ENCODE data around the gene ICAM1. TPM values are rescaled to one million over a fixed set of nuclear protein-coding genes. Genes with fewer than 3 reads are reported as not detected.

Gene ICAM1
- polyA plus RNA-seq, 1 of the 3 experiments (the other 2 are of a cell fraction), result 14.5 TPM

DNA sequence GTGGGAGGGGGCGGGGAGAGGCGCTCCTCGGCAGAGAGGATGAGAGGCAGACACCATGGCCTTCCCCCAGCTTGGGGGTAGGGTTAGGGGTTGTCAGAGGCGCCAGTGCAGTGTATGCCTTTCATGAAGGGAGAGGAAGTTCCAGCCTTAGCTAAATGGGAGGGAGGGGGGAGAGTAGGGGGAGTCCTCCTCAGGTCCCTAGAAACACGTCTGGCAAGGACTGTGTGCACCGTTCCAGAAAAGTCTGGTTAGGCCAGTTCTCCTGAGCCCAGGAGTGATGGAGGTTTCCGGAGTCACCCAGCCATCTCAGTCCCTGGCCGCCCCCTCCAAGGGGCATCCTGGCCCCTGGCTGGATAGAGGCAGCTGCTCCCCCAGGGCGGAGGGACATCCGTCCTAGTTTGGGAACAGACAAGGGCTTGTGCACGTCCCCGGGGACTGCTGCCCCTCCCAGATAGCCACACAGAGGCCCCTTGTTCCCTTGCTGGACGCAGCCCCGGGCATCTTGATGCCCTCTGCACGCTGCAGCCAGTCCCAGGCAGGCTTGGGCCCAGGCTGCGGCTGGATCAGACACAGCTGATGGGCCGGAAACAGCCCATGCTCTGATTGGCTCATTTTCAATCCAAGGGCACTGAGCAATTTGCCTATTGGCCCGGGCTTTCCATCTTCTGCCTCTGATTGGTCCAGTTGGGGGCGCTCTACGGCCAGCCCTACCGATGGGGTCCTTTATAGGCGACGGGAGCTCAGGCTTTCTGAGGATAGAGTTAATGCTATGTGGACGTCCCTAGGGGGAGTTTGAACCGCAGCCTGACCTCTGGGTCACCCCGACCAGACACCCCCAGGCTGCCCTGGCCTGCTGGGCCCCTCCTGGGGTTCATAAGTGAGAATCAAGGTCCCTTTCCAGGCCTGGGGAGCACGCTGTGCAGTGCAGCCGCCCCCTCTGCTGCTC lies 43.6 kb upstream of the ICAM1 start:
- Histone ChIP-seq H3K4me2 (no peak overlapping the region), H2AFZ (ENCODE audit: low read depth) (no peak overlapping the region), H3F3A (replicated peaks; ENCODE audit: insufficient read depth) (peaks cover 4% of the 10 kb centered on the region), H3K9me3 (no peaks in the 10 kb centered on the region), H3K9ac (no peak overlapping the region), H3K9me2 (no peaks in the 10 kb centered on the region), H3K79me2 (ENCODE audit: insufficient read depth) (peaks cover 10% of the 10 kb centered on the region; the same call in 1 of the 2 replicates), H4K20me1 (ENCODE audit: insufficient read depth) (0 out of 2 replicates have a peak, but pooled peaks cover 4% of the 10 kb centered on the region), H3K27ac (ENCODE audit: low read depth in 2 of 2, low read length in 1 of 2) (peak overlapping the region in 1 of 2 experiments; percentile 85; a peak in 2 of 4 replicates), H3K36me3 (replicated peaks in 1 of 2; ENCODE audit: control insufficient read depth in 1 of 2, insufficient read depth in 2 of 2, low read length in 1 of 2) (no peaks in the 10 kb centered on the region), H3K4me1 (ENCODE audit: control insufficient read depth in 1 of 2, insufficient read depth in 2 of 2, low read depth in 1 of 2, low read length in 1 of 2) (peaks cover 0 to 26% of the 10 kb centered on the region in 2 experiments; a peak in 1 of 4 replicates), H3K4me3 (ENCODE audit: low read depth in 2 of 2, low read length in 1 of 2) (no peak overlapping the region; a peak in 1 of 4 replicates), H3K27me3 (ENCODE audit: insufficient read depth) (no peaks in the 10 kb centered on the region)
- 76% methylated on average over 20 of the region's 28 CpGs for WGBS (ENCODE audit: low lambda C conversion rate)
- DNase-seq, result peak; percentile 74
- CTCF ChIA-PET, result interaction anchor here (0.9 to 5.5 kb wide), 15 partner anchors 9 to 161 kb away, joined by 3 to 54 read pairs (median 4); partner anchors contain the start of gene DNMT1
- POLR2A ChIA-PET, result interaction anchor here (0.7 to 1.1 kb wide), 5 partner anchors 11 to 1187 kb away, joined by 3 to 4 read pairs (median 4); no protein-coding TSS in a partner anchor
- no peak for TF ChIP-seq NRF1 (IDR thresholded peaks at IDR 0.05; ENCODE audit: low read depth, low read length)
- 0 out of 2 replicates have a peak, but pooled peaks have one; percentile 9 for TF ChIP-seq RCOR1 (IDR thresholded peaks at IDR 0.05; ENCODE audit: low read length)
- TF ChIP-seq, protein P1, sequence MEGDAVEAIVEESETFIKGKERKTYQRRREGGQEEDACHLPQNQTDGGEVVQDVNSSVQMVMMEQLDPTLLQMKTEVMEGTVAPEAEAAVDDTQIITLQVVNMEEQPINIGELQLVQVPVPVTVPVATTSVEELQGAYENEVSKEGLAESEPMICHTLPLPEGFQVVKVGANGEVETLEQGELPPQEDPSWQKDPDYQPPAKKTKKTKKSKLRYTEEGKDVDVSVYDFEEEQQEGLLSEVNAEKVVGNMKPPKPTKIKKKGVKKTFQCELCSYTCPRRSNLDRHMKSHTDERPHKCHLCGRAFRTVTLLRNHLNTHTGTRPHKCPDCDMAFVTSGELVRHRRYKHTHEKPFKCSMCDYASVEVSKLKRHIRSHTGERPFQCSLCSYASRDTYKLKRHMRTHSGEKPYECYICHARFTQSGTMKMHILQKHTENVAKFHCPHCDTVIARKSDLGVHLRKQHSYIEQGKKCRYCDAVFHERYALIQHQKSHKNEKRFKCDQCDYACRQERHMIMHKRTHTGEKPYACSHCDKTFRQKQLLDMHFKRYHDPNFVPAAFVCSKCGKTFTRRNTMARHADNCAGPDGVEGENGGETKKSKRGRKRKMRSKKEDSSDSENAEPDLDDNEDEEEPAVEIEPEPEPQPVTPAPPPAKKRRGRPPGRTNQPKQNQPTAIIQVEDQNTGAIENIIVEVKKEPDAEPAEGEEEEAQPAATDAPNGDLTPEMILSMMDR (IDR thresholded peaks at IDR 0.05), result peak; percentile 26; the same call in 1 of the 2 replicates
- peak; percentile 67 for TF ChIP-seq RFX5 (IDR thresholded peaks at IDR 0.05; ENCODE audit: low read length)

DNA sequence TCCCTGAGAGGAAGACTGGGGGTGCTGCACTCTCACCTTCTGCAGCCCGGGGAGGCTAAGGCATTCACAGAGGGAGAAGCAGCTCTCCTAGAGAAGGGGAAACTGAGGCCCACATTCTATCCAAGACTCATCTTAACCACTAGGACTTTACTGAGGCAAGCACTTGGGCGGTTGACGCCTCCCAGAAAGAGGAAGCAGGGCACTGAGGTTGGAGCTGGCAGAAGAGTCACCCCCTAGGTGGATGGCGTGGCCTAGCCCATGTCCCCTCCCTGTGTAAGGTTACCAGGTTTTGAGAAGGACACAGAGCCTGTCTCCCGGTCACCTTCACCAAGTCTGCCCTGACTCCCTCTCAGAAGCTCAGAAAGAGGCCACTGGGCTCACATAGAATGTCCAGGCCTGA lies 42.5 kb upstream of the ICAM1 start:
- Histone ChIP-seq H3K27me3 (ENCODE audit: insufficient read depth) (no peaks in the 10 kb centered on the region), H3K9me3 (no peaks in the 10 kb centered on the region), H3K27ac (ENCODE audit: low read depth in 2 of 2, low read length in 1 of 2) (peak overlapping the region in 1 of 2 experiments; percentile 31; a peak in 1 of 4 replicates), H3F3A (replicated peaks; ENCODE audit: insufficient read depth) (peaks cover 4% of the 10 kb centered on the region), H3K4me1 (ENCODE audit: control insufficient read depth in 1 of 2, insufficient read depth in 2 of 2, low read depth in 1 of 2, low read length in 1 of 2) (peaks cover 0 to 26% of the 10 kb centered on the region in 2 experiments; a peak in 1 of 4 replicates), H4K20me1 (ENCODE audit: insufficient read depth) (0 out of 2 replicates have a peak, but pooled peaks cover 4% of the 10 kb centered on the region), H3K4me2 (no peak overlapping the region), H3K4me3 (ENCODE audit: low read depth in 2 of 2, low read length in 1 of 2) (no peak overlapping the region), H2AFZ (ENCODE audit: low read depth) (no peak overlapping the region), H3K36me3 (replicated peaks in 1 of 2; ENCODE audit: control insufficient read depth in 1 of 2, insufficient read depth in 2 of 2, low read length in 1 of 2) (no peaks in the 10 kb centered on the region), H3K79me2 (ENCODE audit: insufficient read depth) (peaks cover 10% of the 10 kb centered on the region; the same call in 1 of the 2 replicates), H3K9me2 (no peaks in the 10 kb centered on the region), H3K9ac (no peak overlapping the region)
- POLR2A ChIA-PET, result interaction anchor here (1.2 kb wide), 1 partner anchor 23 kb away, joined by 3 read pairs; no protein-coding TSS in a partner anchor
- no peak for DNase-seq
- CTCF ChIA-PET, result interaction anchor here (0.6 to 5.5 kb wide), 8 partner anchors 18 to 78 kb away, joined by 3 to 54 read pairs (median 4); partner anchors contain the start of gene DNMT1
- 94% methylated on average over 5 of the region's 5 CpGs for WGBS (ENCODE audit: low lambda C conversion rate)
- TF ChIP-seq, protein P1 (IDR thresholded peaks at IDR 0.05), result no peak
- no peak for TF ChIP-seq MEF2A (IDR thresholded peaks at IDR 0.05; ENCODE audit: borderline replicate concordance, low read depth)
- TF ChIP-seq GATA2 (CRISPR knock-in tag; IDR thresholded peaks at IDR 0.05), result no peak
- TF ChIP-seq JUND (IDR thresholded peaks at IDR 0.05), result no peak
- TF ChIP-seq YY1 (IDR thresholded peaks at IDR 0.05; ENCODE audit: low read depth), result no peak
- TF ChIP-seq, protein P2, sequence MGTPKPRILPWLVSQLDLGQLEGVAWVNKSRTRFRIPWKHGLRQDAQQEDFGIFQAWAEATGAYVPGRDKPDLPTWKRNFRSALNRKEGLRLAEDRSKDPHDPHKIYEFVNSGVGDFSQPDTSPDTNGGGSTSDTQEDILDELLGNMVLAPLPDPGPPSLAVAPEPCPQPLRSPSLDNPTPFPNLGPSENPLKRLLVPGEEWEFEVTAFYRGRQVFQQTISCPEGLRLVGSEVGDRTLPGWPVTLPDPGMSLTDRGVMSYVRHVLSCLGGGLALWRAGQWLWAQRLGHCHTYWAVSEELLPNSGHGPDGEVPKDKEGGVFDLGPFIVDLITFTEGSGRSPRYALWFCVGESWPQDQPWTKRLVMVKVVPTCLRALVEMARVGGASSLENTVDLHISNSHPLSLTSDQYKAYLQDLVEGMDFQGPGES (IDR thresholded peaks at IDR 0.05; ENCODE audit: low read depth, low read length), result no peak
- no peak for TF ChIP-seq NFIC (IDR thresholded peaks at IDR 0.05; ENCODE audit: borderline replicate concordance)
- TF ChIP-seq SMC3 (IDR thresholded peaks at IDR 0.05; ENCODE audit: low read depth, low read length), result no peak
- TF ChIP-seq RFX5 (IDR thresholded peaks at IDR 0.05; ENCODE audit: low read length), result no peak
- TF ChIP-seq TAF1 (IDR thresholded peaks at IDR 0.05; ENCODE audit: borderline replicate concordance, low read depth, low read length), result no peak
- TF ChIP-seq RAD21 (IDR thresholded peaks at IDR 0.05; ENCODE audit: low read length), result no peak
- TF ChIP-seq GABPA (IDR thresholded peaks at IDR 0.05; ENCODE audit: low read depth), result no peak
- no peak for TF ChIP-seq FOXJ3 (CRISPR knock-in tag; IDR thresholded peaks at IDR 0.05)
- TF ChIP-seq, protein P3, sequence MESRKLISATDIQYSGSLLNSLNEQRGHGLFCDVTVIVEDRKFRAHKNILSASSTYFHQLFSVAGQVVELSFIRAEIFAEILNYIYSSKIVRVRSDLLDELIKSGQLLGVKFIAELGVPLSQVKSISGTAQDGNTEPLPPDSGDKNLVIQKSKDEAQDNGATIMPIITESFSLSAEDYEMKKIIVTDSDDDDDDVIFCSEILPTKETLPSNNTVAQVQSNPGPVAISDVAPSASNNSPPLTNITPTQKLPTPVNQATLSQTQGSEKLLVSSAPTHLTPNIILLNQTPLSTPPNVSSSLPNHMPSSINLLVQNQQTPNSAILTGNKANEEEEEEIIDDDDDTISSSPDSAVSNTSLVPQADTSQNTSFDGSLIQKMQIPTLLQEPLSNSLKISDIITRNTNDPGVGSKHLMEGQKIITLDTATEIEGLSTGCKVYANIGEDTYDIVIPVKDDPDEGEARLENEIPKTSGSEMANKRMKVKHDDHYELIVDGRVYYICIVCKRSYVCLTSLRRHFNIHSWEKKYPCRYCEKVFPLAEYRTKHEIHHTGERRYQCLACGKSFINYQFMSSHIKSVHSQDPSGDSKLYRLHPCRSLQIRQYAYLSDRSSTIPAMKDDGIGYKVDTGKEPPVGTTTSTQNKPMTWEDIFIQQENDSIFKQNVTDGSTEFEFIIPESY (IDR thresholded peaks at IDR 0.05; ENCODE audit: borderline replicate concordance, low read depth), result no peak
